Tibial nerve (tissue), 4 donors: Measurements from ENCODE around the gene RALGDS. TPM values are rescaled to one million over a fixed set of nuclear protein-coding genes. Genes with fewer than 3 reads are reported as not detected.

Experiments used
- DNase-seq, 2 donors: peaks; one replicate each; pipeline ENCODE4 v3.0.0-alpha.2; 2019; ENCODE audit warnings: low spot score in 2 of 2
- H3K27ac ChIP-seq, 4 donors: fragments of 200-600 bp; sonication (generic) in 3 of 4; one replicate each; pipeline ENCODE4 v1.5.1; 2017 to 2019; ENCODE audit warnings: mild to moderate bottlenecking in 1 of 4
- H3K27me3 ChIP-seq, 2 donors: fragments of 200-600 bp; sonication (generic) in 1 of 2; one replicate each; pipeline versions ENCODE4 v1.5.1 to v1.6.0; 2017 to 2019
- H3K36me3 ChIP-seq, 3 donors: fragments of 200-600 bp; sonication (generic); one replicate each; pipeline ENCODE4 v1.5.1; 2018 to 2019
- H3K4me1 ChIP-seq, 4 donors: fragments of 200-600 bp; sonication (generic) in 3 of 4; one replicate each; pipeline ENCODE4 v1.5.1; 2017 to 2019
- H3K4me3 ChIP-seq, 4 donors: fragments of 200-600 bp; sonication (generic) in 3 of 4; one replicate each; pipeline ENCODE4 v1.5.1; 2017 to 2019; ENCODE audit warnings: mild to moderate bottlenecking in 1 of 4, moderate library complexity in 1 of 4
- H3K9me3 ChIP-seq, 4 donors: fragments of 200-600 bp; sonication (generic) in 3 of 4; one replicate each; pipeline ENCODE4 v1.5.1; 2017 to 2019
- CTCF ChIP-seq, 5 experiments: fragments of 200-600 bp in 3 of 5; fragments of 450-650 bp in 2 of 5; sonication (generic) in 3 of 5; IDR thresholded peaks; one replicate each; pipeline ENCODE4 v1.5.1; 2016 to 2019; ENCODE audit warnings: antibody characterized with exemption in 5 of 5, mild to moderate bottlenecking in 3 of 5, moderate library complexity in 2 of 5
- EP300 ChIP-seq, 2 donors: sonication (generic); formaldehyde crosslinking; IDR thresholded peaks; one replicate each; pipeline ENCODE4 v1.6.1; 2017; ENCODE audit warnings: antibody characterized with exemption in 2 of 2, mild to moderate bottlenecking in 1 of 2
- POLR2A ChIP-seq, 2 donors: fragments of 450-650 bp; IDR thresholded peaks; one replicate each; pipeline ENCODE4 v1.6.1; 2017; ENCODE audit warnings: antibody characterized with exemption in 2 of 2, mild to moderate bottlenecking in 2 of 2, moderate library complexity in 2 of 2
- WGBS, 2 donors: methylation state at CpG; one replicate each; pipeline ENCODE4 v1.1.5; 2018; 5-methylcytosine and 5-hydroxymethylcytosine counted together
- total RNA-seq, 4 donors: library from RNA; depleted of rRNA; stranded (reverse); fragments of >200 nt; gene quantifications; one replicate each; pipeline ENCODE4 v1.1.0, GENCODE V29; 2016

Gene RALGDS
- total RNA-seq, 4 donors from 2014 or later = 34.5 to 60.0 (median 48.7) TPM

DNA sequence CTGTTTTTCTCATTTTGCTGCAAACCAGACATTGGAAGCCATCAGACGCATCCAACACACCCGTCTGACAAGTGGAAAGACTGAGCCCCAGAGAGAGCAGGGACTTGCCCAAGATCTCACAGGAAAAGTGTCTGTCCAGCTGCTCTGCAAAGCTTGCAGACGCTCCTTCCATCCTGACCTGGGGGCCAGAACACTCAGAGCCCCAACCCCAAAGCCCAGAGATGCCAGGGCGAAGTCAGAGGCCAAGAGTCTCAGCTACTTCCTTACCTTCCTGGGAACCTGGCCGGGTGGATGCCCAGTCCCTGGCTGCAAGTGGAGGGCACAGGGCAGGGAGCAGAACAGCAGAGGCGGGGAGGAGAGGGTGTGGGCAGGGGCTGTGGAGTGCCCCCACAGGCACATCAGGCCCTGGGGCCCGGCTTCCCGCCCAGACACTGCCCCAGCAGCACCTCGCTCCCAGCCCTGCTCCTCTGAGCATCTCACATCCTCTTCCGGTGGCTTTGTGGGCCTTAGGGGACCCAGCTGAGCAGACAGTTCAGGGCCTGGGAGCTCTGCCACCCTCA lies 9.7 kb upstream of the RALGDS start:
- WGBS, 2 donors = 88 to 90% methylated on average over 7 to 10 of the region's 10 CpGs
- H3K4me1 ChIP-seq = peaks cover 0 to 71% (median 62%) of the 10 kb centered on the region in 4 donors

GRCh38 chr9:133129001-133129795 lies 8.2 kb upstream of the RALGDS start:
- no peak overlapping the region for H3K4me3 ChIP-seq
- H3K27ac ChIP-seq = no peak overlapping the region
- peaks cover 0 to 64% (median 51%) of the 10 kb centered on the region in 4 donors for H3K4me1 ChIP-seq
- DNase-seq = no peak
- no peaks in the 10 kb centered on the region for H3K27me3 ChIP-seq
- 84 to 85% methylated on average over 16 to 28 of the region's 29 CpGs for WGBS, 2 donors
- no peaks in the 10 kb centered on the region for H3K36me3 ChIP-seq
- TF ChIP-seq CTCF (IDR thresholded peaks at IDR 0.05) (no peak), POLR2A (IDR thresholded peaks at IDR 0.05) (no peak), EP300 (IDR thresholded peaks at IDR 0.05) (no peak)
- H3K9me3 ChIP-seq = no peaks in the 10 kb centered on the region

More for the DNA sequence above, 9.7 kb upstream of the RALGDS start:
- no peaks in the 10 kb centered on the region for H3K27me3 ChIP-seq
- no peak overlapping the region for H3K4me3 ChIP-seq
- no peaks in the 10 kb centered on the region for H3K36me3 ChIP-seq
- no peaks in the 10 kb centered on the region for H3K9me3 ChIP-seq
- TF ChIP-seq EP300 (IDR thresholded peaks at IDR 0.05) (no peak), CTCF (IDR thresholded peaks at IDR 0.05) (no peak), POLR2A (IDR thresholded peaks at IDR 0.05) (no peak)
- peak overlapping the region in 3 of 4 donors; percentile 85 to 96 (median 95) for H3K27ac ChIP-seq
- DNase-seq = no peak

DNA sequence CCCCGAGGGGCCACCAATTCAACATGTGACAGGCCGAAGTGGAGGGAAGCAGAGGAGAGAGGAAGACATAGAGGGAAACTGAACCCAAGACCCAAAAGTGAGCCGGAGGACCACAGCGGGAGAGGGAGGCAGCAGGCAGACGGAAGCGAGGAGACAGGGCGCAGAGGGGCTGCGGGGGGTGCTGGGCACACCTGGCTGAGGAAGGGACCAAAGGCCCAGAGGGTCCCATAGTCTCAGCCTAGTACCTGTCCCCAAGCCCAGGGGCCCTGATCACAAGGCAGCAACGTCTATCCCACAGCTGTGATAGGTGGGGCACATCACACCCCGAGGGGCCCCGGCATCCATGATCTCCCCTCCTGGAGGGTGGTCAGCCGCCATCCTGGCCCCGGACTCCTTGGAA lies 7.1 kb upstream of the RALGDS start:
- Histone ChIP-seq H3K27me3 (no peaks in the 10 kb centered on the region), H3K9me3 (no peaks in the 10 kb centered on the region), H3K36me3 (no peaks in the 10 kb centered on the region), H3K4me1 (peaks cover 0 to 58% (median 44%) of the 10 kb centered on the region in 4 donors), H3K4me3 (no peak overlapping the region), H3K27ac (peak overlapping the region in 1 of 4 donors; percentile 74)
- DNase-seq = no peak
- 91 to 93% methylated on average over 13 of the region's 13 CpGs for WGBS, 2 donors
- TF ChIP-seq EP300 (IDR thresholded peaks at IDR 0.05) (no peak), CTCF (IDR thresholded peaks at IDR 0.05) (no peak), POLR2A (IDR thresholded peaks at IDR 0.05) (no peak)

GRCh38 chr9:133127340-133127981 lies 6.4 kb upstream of the RALGDS start:
- 88 to 89% methylated on average over 14 to 23 of the region's 23 CpGs for WGBS, 2 donors
- peak overlapping the region in 3 of 4 donors; percentile 70 to 81 (median 74) for H3K27ac ChIP-seq
- H3K4me1 ChIP-seq = peaks cover 0 to 58% (median 44%) of the 10 kb centered on the region in 4 donors
- H3K36me3 ChIP-seq = no peaks in the 10 kb centered on the region
- H3K27me3 ChIP-seq = no peaks in the 10 kb centered on the region
- TF ChIP-seq EP300 (IDR thresholded peaks at IDR 0.05) (peak in 1 of 2 donors; percentile 24), CTCF (IDR thresholded peaks at IDR 0.05) (no peak), POLR2A (IDR thresholded peaks at IDR 0.05) (no peak)
- H3K9me3 ChIP-seq = no peaks in the 10 kb centered on the region
- H3K4me3 ChIP-seq = no peak overlapping the region
- DNase-seq = no peak
